GM23338 (cell line): ENCODE measurements around the gene FMN1. TPM values are rescaled to one million over a fixed set of nuclear protein-coding genes. Genes with fewer than 3 reads are reported as not detected.

Experiments
- ATAC-seq: fragments of 200-7000 bp; cut with Tn5 transposase; 3 replicates; pipeline ENCODE4 v1.9.1; 2020
- DNase-seq: peaks from one replicate; pipeline ENCODE4 v3.0.0-alpha.2; 2015; ENCODE audit warnings: low spot score
- H2AFZ ChIP-seq: fragments of 200-600 bp; sonication (generic); 2 replicates; pipeline ENCODE4 v1.8.0; 2016; ENCODE audit warnings: antibody characterized with exemption, mild to moderate bottlenecking, moderate library complexity
- H3F3A ChIP-seq: fragments of 200-600 bp; sonication (generic); replicated peaks from 2 replicates; pipeline ENCODE4 v1.8.0; 2017; ENCODE audit warnings: antibody characterized with exemption, mixed run types, low read depth
- H3K27ac ChIP-seq: fragments of 200-600 bp; sonication (generic); 2 replicates; pipeline ENCODE4 v1.6.1; 2016; ENCODE audit warnings: low read depth
- H3K27me3 ChIP-seq: fragments of 200-600 bp; sonication (generic); 2 replicates; pipeline ENCODE4 v1.8.0; 2016; ENCODE audit warnings: mild to moderate bottlenecking, mixed run types, moderate library complexity; ENCODE audit not compliant: insufficient read depth
- H3K36me3 ChIP-seq: fragments of 200-600 bp; sonication (generic); 2 replicates; pipeline ENCODE4 v1.8.0; 2016; ENCODE audit warnings: mild to moderate bottlenecking; ENCODE audit not compliant: insufficient read depth
- H3K4me1 ChIP-seq: fragments of 200-600 bp; sonication (generic); 2 replicates; pipeline ENCODE4 v1.8.0; 2016; ENCODE audit warnings: mild to moderate bottlenecking, moderate library complexity; ENCODE audit not compliant: insufficient read depth
- H3K4me2 ChIP-seq: fragments of 200-600 bp; sonication (generic); 2 replicates; pipeline ENCODE4 v1.7.1; 2017; ENCODE audit warnings: mixed run types
- H3K4me3 ChIP-seq: fragments of 200-600 bp; sonication (generic); 2 replicates; pipeline ENCODE4 v1.6.1; 2016; ENCODE audit warnings: mixed run types
- H3K79me2 ChIP-seq: fragments of 200-600 bp; sonication (generic); replicated peaks from 2 replicates; pipeline ENCODE4 v1.8.0; 2017; ENCODE audit warnings: mild to moderate bottlenecking; ENCODE audit not compliant: insufficient read depth
- H3K9me2 ChIP-seq: fragments of 200-600 bp; sonication (generic); 2 replicates; pipeline ENCODE4 v1.8.0; 2017; ENCODE audit not compliant: insufficient read depth
- H4K20me1 ChIP-seq: fragments of 200-600 bp; sonication (generic); replicated peaks from 2 replicates; pipeline ENCODE4 v1.8.0; 2017; ENCODE audit warnings: mild to moderate bottlenecking; ENCODE audit not compliant: insufficient read depth
- H3K27ac Mint-ChIP-seq: 2 replicates; pipeline ENCODE4 v1.8.0; 2020; ENCODE audit warnings: inconsistent platforms, mild to moderate bottlenecking, moderate library complexity, mixed read lengths
- H3K27me3 Mint-ChIP-seq: 3 replicates; pipeline ENCODE4 v1.8.0; 2022; ENCODE audit warnings: low read depth, mild to moderate bottlenecking, moderate library complexity, mixed read lengths, inconsistent platforms; ENCODE audit not compliant: insufficient read depth, poor library complexity
- H3K36me3 Mint-ChIP-seq: 3 replicates; pipeline ENCODE4 v1.8.0; 2021; ENCODE audit warnings: low read depth, mild to moderate bottlenecking, inconsistent platforms, moderate library complexity, mixed read lengths
- H3K4me1 Mint-ChIP-seq: 3 replicates; pipeline ENCODE4 v1.8.0; 2020; ENCODE audit warnings: mild to moderate bottlenecking, inconsistent platforms, mixed read lengths
- H3K4me3 Mint-ChIP-seq: 3 replicates; pipeline ENCODE4 v1.8.0; 2021; ENCODE audit warnings: moderate library complexity, mild to moderate bottlenecking, inconsistent platforms, mixed read lengths
- H3K9me3 Mint-ChIP-seq: 3 replicates; pipeline ENCODE4 v1.8.0; 2020; ENCODE audit warnings: moderate library complexity, mild to moderate bottlenecking, inconsistent platforms, mixed read lengths
- CREB1 ChIP-seq: fragments of 250-450 bp; sonication (Bioruptor Pico); IDR thresholded peaks from 2 replicates; pipeline ENCODE4 v1.5.0; 2020; ENCODE audit warnings: low read depth, mild to moderate bottlenecking, moderate library complexity
- CTCF ChIP-seq, 2 experiments: fragments of 200-600 bp in 1 of 2; sonication (generic) in 1 of 2; conservative IDR thresholded peaks; 2 replicates each; pipeline versions ENCODE4 v1.5.1 to v1.6.1; 2016 to 2017; ENCODE audit warnings: antibody characterized with exemption in 2 of 2, low read depth in 2 of 2, mild to moderate bottlenecking in 2 of 2, moderate library complexity in 1 of 2
- ETS1 ChIP-seq: IDR thresholded peaks from 2 replicates; pipeline ENCODE4 v1.6.1; 2016; ENCODE audit warnings: antibody characterized with exemption
- EZH2 ChIP-seq: fragments of 200-600 bp; sonication (generic); IDR thresholded peaks from one replicate; pipeline ENCODE4 v1.8.0; 2017; ENCODE audit warnings: antibody characterized with exemption, mild to moderate bottlenecking, low read depth; ENCODE audit not compliant: unreplicated experiment
- EZH2phosphoT487 ChIP-seq: fragments of 200-600 bp; sonication (generic); IDR thresholded peaks from one replicate; pipeline ENCODE4 v1.8.1; 2018; ENCODE audit warnings: antibody characterized with exemption; ENCODE audit not compliant: unreplicated experiment
- JUNB ChIP-seq: IDR thresholded peaks from one replicate; pipeline ENCODE4 v1.6.1; 2016; ENCODE audit warnings: antibody characterized with exemption; ENCODE audit not compliant: unreplicated experiment
- NANOG ChIP-seq: IDR thresholded peaks from 2 replicates; pipeline ENCODE4 v1.6.1; 2016; ENCODE audit warnings: antibody characterized with exemption, borderline replicate concordance
- POLR2AphosphoS5 ChIP-seq: IDR thresholded peaks from 2 replicates; pipeline ENCODE4 v1.6.1; 2016; ENCODE audit warnings: antibody characterized with exemption, low read depth
- REST ChIP-seq: IDR thresholded peaks from one replicate; pipeline ENCODE4 v1.6.1; 2018; ENCODE audit warnings: antibody characterized with exemption; ENCODE audit not compliant: unreplicated experiment
- STAT1 ChIP-seq: IDR thresholded peaks from one replicate; pipeline ENCODE4 v1.6.1; 2016; ENCODE audit warnings: antibody characterized with exemption; ENCODE audit not compliant: unreplicated experiment
- ZNF114 ChIP-seq: fragments of 250-450 bp; sonication (Bioruptor Pico); IDR thresholded peaks from 2 replicates; pipeline ENCODE4 v1.5.0; 2020; ENCODE audit warnings: mild to moderate bottlenecking, moderate library complexity
- ZNF331 ChIP-seq: fragments of 250-450 bp; sonication (Bioruptor Pico); IDR thresholded peaks from 2 replicates; pipeline ENCODE4 v1.5.0; 2020; ENCODE audit warnings: low read depth, mild to moderate bottlenecking, moderate library complexity
- ZNF462 ChIP-seq: fragments of 250-450 bp; sonication (Bioruptor Pico); IDR thresholded peaks from 2 replicates; pipeline ENCODE4 v1.5.0; 2020; ENCODE audit warnings: mild to moderate bottlenecking, moderate library complexity
- polyA plus RNA-seq: library from polyadenylated mRNA; unstranded; fragments of >200 nt; fragmentation: Nextera tagmentation; extraction: Ambion mirVana; gene quantifications from 2 replicates; pipeline ENCODE4 v1.2.1, GENCODE V29; 2016
- total RNA-seq: library from RNA; depleted of rRNA; stranded (reverse); fragments of >200 nt; shearing (Covaris generic); gene quantifications from 2 replicates; pipeline ENCODE4 v1.2.3, GENCODE V29; 2014

The FMN1 gene
- total and polyA plus RNA-seq, 2 experiments from 2014 or later, result 1.2 to 1.6 TPM

GRCh38 chr15:32882955-32883354 is 311.6 kb downstream of the FMN1 start:
- Histone ChIP-seq H3K4me2 (no peak overlapping the region), H2AFZ (no peak overlapping the region), H3K4me1 (peaks cover 12% of the 10 kb centered on the region; the same call in 1 of the 2 replicates), H3K4me3 (no peak overlapping the region), H4K20me1 (no peaks in the 10 kb centered on the region), H3K27ac (no peak overlapping the region), H3K9me2 (no peaks in the 10 kb centered on the region), H3K27me3 (no peaks in the 10 kb centered on the region), H3K79me2 (no peaks in the 10 kb centered on the region), H3K36me3 (no peaks in the 10 kb centered on the region), H3F3A (no peaks in the 10 kb centered on the region)
- Mint-ChIP-seq H3K36me3 (no peaks in the 10 kb centered on the region), H3K27ac (peak overlapping the region; percentile 61), H3K9me3 (no peaks in the 10 kb centered on the region), H3K4me1 (peaks cover 15% of the 10 kb centered on the region; the same call in 2 of the 3 replicates), H3K27me3 (peaks cover 3% of the 10 kb centered on the region), H3K4me3 (no peak overlapping the region)
- TF ChIP-seq ZNF114 (CRISPR knock-in tag) (no peak), POLR2AphosphoS5 (no peak), EZH2phosphoT487 (no peak), STAT1 (no peak), CREB1 (CRISPR knock-in tag) (no peak), CTCF (conservative IDR thresholded peaks at IDR 0.05; ENCODE audit: low read depth in 2 of 2) (no peak), REST (no peak), ZNF462 (CRISPR knock-in tag) (no peak), NANOG (no peak), JUNB (no peak), ETS1 (no peak), ZNF331 (CRISPR knock-in tag) (no peak), EZH2 (no peak)
- ATAC-seq (no peak), DNase-seq (no peak)
